SK-N-SH treated with all-trans-retinoic acid at 6 μM for 48 hours (cell line): ENCODE data around the gene STOML3.

Experiments used
- ATAC-seq: fragments of 200-7000 bp; cut with Tn5 transposase; 3 replicates; pipeline ENCODE4 v1.9.1; 2020; ENCODE audit warnings: mild to moderate bottlenecking, moderate library complexity
- ARNTL ChIP-seq: fragments of 450-650 bp; formaldehyde crosslinking; IDR thresholded peaks from 2 replicates; pipeline ENCODE4 v1.5.0; 2020; ENCODE audit warnings: low read depth, mild to moderate bottlenecking, moderate library complexity, borderline replicate concordance
- BACH2 ChIP-seq: fragments of 250-450 bp; sonication (Bioruptor Pico); IDR thresholded peaks from 2 replicates; pipeline ENCODE4 v1.9.0; 2021; ENCODE audit warnings: mild to moderate bottlenecking, borderline replicate concordance
- ESRRG ChIP-seq: fragments of 250-450 bp; sonication (Bioruptor Pico); IDR thresholded peaks from 2 replicates; pipeline ENCODE4 v1.6.1; 2021; ENCODE audit warnings: mild to moderate bottlenecking
- POU6F1 ChIP-seq: fragments of 250-450 bp; sonication (Bioruptor Pico); IDR thresholded peaks from 2 replicates; pipeline ENCODE4 v1.8.0; 2021; ENCODE audit warnings: low read depth, mild to moderate bottlenecking, moderate library complexity, borderline replicate concordance
- RARB ChIP-seq: fragments of 250-450 bp; sonication (Bioruptor Pico); IDR thresholded peaks from 2 replicates; pipeline ENCODE4 v1.8.0; 2021; ENCODE audit warnings: mild to moderate bottlenecking, moderate library complexity
- SNAI2 ChIP-seq: fragments of 250-450 bp; sonication (Bioruptor Pico); IDR thresholded peaks from 2 replicates; pipeline ENCODE4 v1.5.0; 2020; ENCODE audit warnings: mild to moderate bottlenecking, moderate library complexity
- TOX ChIP-seq: fragments of 250-450 bp; sonication (Bioruptor Pico); IDR thresholded peaks from 2 replicates; pipeline ENCODE4 v1.8.0; 2021; ENCODE audit warnings: mild to moderate bottlenecking, moderate library complexity, borderline replicate concordance
- ZFP30 ChIP-seq: fragments of 450-650 bp; formaldehyde crosslinking; IDR thresholded peaks from 2 replicates; pipeline ENCODE4 v1.5.0; 2022; ENCODE audit warnings: mild to moderate bottlenecking, moderate library complexity
- ZNF70 ChIP-seq: fragments of 450-650 bp; formaldehyde crosslinking; IDR thresholded peaks from 2 replicates; pipeline ENCODE4 v1.5.0; 2020; ENCODE audit warnings: mild to moderate bottlenecking, moderate library complexity
- ZNF8 ChIP-seq: fragments of 450-650 bp; formaldehyde crosslinking; IDR thresholded peaks from 2 replicates; pipeline ENCODE4 v1.5.0; 2020; ENCODE audit warnings: mild to moderate bottlenecking, moderate library complexity

The STOML3 gene

DNA sequence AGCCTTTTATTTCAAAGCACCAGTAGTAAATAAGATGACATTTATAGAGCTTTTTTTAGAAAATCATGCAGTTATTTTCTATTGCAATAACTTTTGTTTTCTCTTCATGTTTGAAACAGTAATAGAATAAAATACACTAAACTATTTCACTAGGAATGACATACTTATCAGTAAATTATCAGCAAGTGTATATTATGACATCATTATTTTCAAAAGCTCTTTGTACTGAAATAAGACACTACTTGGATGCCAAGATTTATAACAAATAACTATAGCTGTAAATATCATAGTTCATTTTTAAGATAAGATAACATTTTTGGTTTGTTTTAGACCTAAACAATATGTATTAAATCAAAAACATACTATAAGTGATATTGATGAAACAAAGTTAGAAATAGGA is 56.8 kb downstream of the STOML3 start:
- TF ChIP-seq POU6F1 (CRISPR knock-in tag), result no peak
- no peak for TF ChIP-seq ZNF70
- TF ChIP-seq, all 23 proteins: peak for 0
- ATAC-seq, result no peak

DNA sequence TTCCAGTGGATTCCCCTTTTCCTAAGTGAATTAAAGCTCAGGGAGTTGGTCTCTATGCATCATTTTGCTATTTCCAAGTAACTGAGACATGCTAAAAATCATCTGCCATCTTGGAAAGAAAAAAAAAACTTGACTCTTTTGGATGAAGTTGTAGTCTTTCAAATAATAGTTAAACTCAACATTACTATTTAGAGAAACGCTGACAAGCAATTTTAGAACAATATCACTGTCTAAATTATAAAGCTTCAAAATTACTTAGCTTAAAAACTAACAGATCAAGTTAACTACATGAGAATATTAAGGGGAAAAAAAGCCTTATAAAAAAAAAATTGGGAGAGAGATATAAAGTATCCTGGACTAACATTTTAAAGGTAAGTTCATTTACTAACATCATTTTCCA is 68.5 kb downstream of the STOML3 start:
- TF ChIP-seq ZNF8 (CRISPR knock-in tag) (no peak), ESRRG (CRISPR knock-in tag) (no peak), ARNTL (no peak), BACH2 (CRISPR knock-in tag) (no peak)
- TF ChIP-seq, all 23 proteins: peak for 0
- ATAC-seq, result no peak

DNA sequence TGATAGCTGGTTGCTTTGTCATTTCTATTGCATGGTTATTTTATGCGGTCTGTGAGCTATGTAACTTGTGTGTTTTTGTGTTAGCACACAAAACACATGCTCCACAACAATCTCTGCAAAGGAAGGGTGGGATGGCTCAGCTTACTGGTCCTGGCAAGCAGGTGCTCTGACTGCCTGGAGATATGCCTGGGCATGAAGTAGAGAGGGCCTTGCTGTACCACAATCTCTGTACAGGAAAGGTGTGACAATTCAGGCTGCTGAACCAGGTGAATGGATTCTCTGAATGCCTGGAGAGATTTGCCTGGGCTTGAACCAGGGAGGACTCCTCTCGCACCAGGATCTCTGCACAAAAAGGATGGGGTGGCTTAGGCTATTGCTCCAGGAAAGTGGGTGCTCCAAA is 69.5 kb downstream of the STOML3 start:
- no peak for ATAC-seq
- TF ChIP-seq TOX (CRISPR knock-in tag) (no peak), ARNTL (no peak), SNAI2 (CRISPR knock-in tag) (no peak), ZFP30 (CRISPR knock-in tag) (no peak), POU6F1 (CRISPR knock-in tag) (no peak), RARB (CRISPR knock-in tag) (no peak)
- TF ChIP-seq, all 23 proteins: peak for 0
